A549 (cell line): Measurements from ENCODE around the gene CHMP6.

Experiments used
- FOXS1 ChIP-seq: fragments of 250-450 bp; sonication (Bioruptor Pico); IDR thresholded peaks from 2 replicates; pipeline ENCODE4 v1.5.0; 2020; ENCODE audit warnings: mild to moderate bottlenecking, moderate library complexity
- NPAS2 ChIP-seq: fragments of 250-450 bp; sonication (Bioruptor Pico); IDR thresholded peaks from 2 replicates; pipeline ENCODE4 v1.8.0; 2022; ENCODE audit warnings: mild to moderate bottlenecking, moderate library complexity, borderline replicate concordance
- POLR2A ChIP-seq: IDR thresholded peaks from 2 replicates; pipeline ENCODE4 v1.6.1; 2012; ENCODE audit warnings: mild to moderate bottlenecking, low read length
- TF ChIP-seq, protein P1 (sequence below): fragments of 450-650 bp; IDR thresholded peaks from 2 replicates; pipeline ENCODE4 v1.6.1; 2014; ENCODE audit warnings: antibody characterized with exemption
- TF ChIP-seq, protein P2 (sequence below): fragments of >200 bp; sonication (Bioruptor Twin); formaldehyde crosslinking; IDR thresholded peaks from 3 replicates; pipeline ENCODE4 v1.5.1; 2016

DNA sequence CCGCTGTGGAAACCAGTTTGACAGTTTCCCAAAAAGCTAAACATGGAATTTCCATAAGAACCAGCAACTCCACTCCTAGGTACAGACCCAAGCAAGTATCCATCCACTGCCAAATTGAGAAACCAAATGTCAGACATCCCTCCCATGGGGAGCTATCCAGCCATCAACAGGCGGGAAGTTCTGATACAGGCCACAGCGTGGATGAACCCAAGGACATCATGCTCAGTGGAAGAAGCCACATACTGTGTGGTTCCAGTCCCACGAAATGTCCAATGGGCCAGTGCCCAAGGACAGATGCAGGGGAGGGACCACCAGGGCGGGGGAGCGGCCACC is 30.7 kb downstream of the CHMP6 start:
- TF ChIP-seq, protein P1, sequence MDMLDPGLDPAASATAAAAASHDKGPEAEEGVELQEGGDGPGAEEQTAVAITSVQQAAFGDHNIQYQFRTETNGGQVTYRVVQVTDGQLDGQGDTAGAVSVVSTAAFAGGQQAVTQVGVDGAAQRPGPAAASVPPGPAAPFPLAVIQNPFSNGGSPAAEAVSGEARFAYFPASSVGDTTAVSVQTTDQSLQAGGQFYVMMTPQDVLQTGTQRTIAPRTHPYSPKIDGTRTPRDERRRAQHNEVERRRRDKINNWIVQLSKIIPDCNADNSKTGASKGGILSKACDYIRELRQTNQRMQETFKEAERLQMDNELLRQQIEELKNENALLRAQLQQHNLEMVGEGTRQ, result no peak
- TF ChIP-seq NPAS2 (CRISPR knock-in tag) (no peak), POLR2A (no peak), FOXS1 (CRISPR knock-in tag) (no peak)
- TF ChIP-seq, protein P2, sequence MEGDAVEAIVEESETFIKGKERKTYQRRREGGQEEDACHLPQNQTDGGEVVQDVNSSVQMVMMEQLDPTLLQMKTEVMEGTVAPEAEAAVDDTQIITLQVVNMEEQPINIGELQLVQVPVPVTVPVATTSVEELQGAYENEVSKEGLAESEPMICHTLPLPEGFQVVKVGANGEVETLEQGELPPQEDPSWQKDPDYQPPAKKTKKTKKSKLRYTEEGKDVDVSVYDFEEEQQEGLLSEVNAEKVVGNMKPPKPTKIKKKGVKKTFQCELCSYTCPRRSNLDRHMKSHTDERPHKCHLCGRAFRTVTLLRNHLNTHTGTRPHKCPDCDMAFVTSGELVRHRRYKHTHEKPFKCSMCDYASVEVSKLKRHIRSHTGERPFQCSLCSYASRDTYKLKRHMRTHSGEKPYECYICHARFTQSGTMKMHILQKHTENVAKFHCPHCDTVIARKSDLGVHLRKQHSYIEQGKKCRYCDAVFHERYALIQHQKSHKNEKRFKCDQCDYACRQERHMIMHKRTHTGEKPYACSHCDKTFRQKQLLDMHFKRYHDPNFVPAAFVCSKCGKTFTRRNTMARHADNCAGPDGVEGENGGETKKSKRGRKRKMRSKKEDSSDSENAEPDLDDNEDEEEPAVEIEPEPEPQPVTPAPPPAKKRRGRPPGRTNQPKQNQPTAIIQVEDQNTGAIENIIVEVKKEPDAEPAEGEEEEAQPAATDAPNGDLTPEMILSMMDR, result no peak
